NCI-H345 treated with DMSO at 0.1 percent for 48 hours (cell line): Measurements from ENCODE around the gene AP1G2.
"Not testable (repeated sequence)": the region's sequence is repeated elsewhere in the genome, so short reads cannot be mapped to it uniquely, and the experiment has no call there.

Source experiments
- DNase-seq: peaks from one replicate; lab custom pipeline; 2025; ENCODE audit not compliant: unreplicated experiment; lab: John Stamatoyannopoulos, UW

The AP1G2 gene

GRCh38 chr14:23542261-23542660 is 25.3 kb downstream of the AP1G2 start:
- DNase-seq: no peak

- DNase-seq: no peak
Measured at GRCh38 chr14:23540141-23540469, 27.5 kb downstream of the AP1G2 start.

- peak; percentile 29 for DNase-seq
Measured at GRCh38 chr14:23539248-23540140, 28.1 kb downstream of the AP1G2 start.

- no peak for DNase-seq
Measured at GRCh38 chr14:23538785-23539184, 28.8 kb downstream of the AP1G2 start.

GRCh38 chr14:23538050-23538718 is 29.4 kb downstream of the AP1G2 start:
- DNase-seq: no peak

- no peak for DNase-seq
Measured at GRCh38 chr14:23537351-23538049, 30.1 kb downstream of the AP1G2 start.

GRCh38 chr14:23536906-23537305 is 30.7 kb downstream of the AP1G2 start:
- not testable (repeated sequence) for DNase-seq

- no peak for DNase-seq
Measured at GRCh38 chr14:23536494-23536893, 31.1 kb downstream of the AP1G2 start.

GRCh38 chr14:23535943-23536342 is 31.6 kb downstream of the AP1G2 start:
- no peak for DNase-seq

GRCh38 chr14:23533652-23534435 is 33.7 kb downstream of the AP1G2 start:
- DNase-seq: no peak

- no peak for DNase-seq
Measured at GRCh38 chr14:23532658-23533057, 34.9 kb downstream of the AP1G2 start.

GRCh38 chr14:23531391-23531790 is 36.2 kb downstream of the AP1G2 start:
- no peak for DNase-seq

GRCh38 chr14:23530375-23531055 is 37.1 kb downstream of the AP1G2 start:
- no peak for DNase-seq

- no peak for DNase-seq
Measured at GRCh38 chr14:23529016-23529415, 38.6 kb downstream of the AP1G2 start.

GRCh38 chr14:23528555-23528954 is 39.0 kb downstream of the AP1G2 start:
- DNase-seq: no peak

GRCh38 chr14:23525611-23526010 is 42.0 kb downstream of the AP1G2 start:
- no peak for DNase-seq

- DNase-seq: no peak
Measured at GRCh38 chr14:23524954-23525353, 42.6 kb downstream of the AP1G2 start.

- DNase-seq: no peak
Measured at GRCh38 chr14:23523229-23524016, 44.2 kb downstream of the AP1G2 start.

GRCh38 chr14:23522643-23523198 is 44.9 kb downstream of the AP1G2 start:
- DNase-seq: no peak
